Tibial nerve (tissue), 4 donors: Measurements from ENCODE around the gene PPM1K. TPM values are rescaled to one million over a fixed set of nuclear protein-coding genes. Genes with fewer than 3 reads are reported as not detected.

Experiments
- DNase-seq, 2 donors: peaks; one replicate each; pipeline ENCODE4 v3.0.0-alpha.2; 2019; ENCODE audit warnings: low spot score in 2 of 2
- H3K27ac ChIP-seq, 4 donors: fragments of 200-600 bp; sonication (generic) in 3 of 4; one replicate each; pipeline ENCODE4 v1.5.1; 2017 to 2019; ENCODE audit warnings: mild to moderate bottlenecking in 1 of 4
- H3K27me3 ChIP-seq, 2 donors: fragments of 200-600 bp; sonication (generic) in 1 of 2; one replicate each; pipeline versions ENCODE4 v1.5.1 to v1.6.0; 2017 to 2019
- H3K36me3 ChIP-seq, 3 donors: fragments of 200-600 bp; sonication (generic); one replicate each; pipeline ENCODE4 v1.5.1; 2018 to 2019
- H3K4me1 ChIP-seq, 4 donors: fragments of 200-600 bp; sonication (generic) in 3 of 4; one replicate each; pipeline ENCODE4 v1.5.1; 2017 to 2019
- H3K4me3 ChIP-seq, 4 donors: fragments of 200-600 bp; sonication (generic) in 3 of 4; one replicate each; pipeline ENCODE4 v1.5.1; 2017 to 2019; ENCODE audit warnings: mild to moderate bottlenecking in 1 of 4, moderate library complexity in 1 of 4
- H3K9me3 ChIP-seq, 4 donors: fragments of 200-600 bp; sonication (generic) in 3 of 4; one replicate each; pipeline ENCODE4 v1.5.1; 2017 to 2019
- EP300 ChIP-seq, 2 donors: sonication (generic); formaldehyde crosslinking; IDR thresholded peaks; one replicate each; pipeline ENCODE4 v1.6.1; 2017; ENCODE audit warnings: antibody characterized with exemption in 2 of 2, mild to moderate bottlenecking in 1 of 2
- POLR2A ChIP-seq, 2 donors: fragments of 450-650 bp; IDR thresholded peaks; one replicate each; pipeline ENCODE4 v1.6.1; 2017; ENCODE audit warnings: antibody characterized with exemption in 2 of 2, mild to moderate bottlenecking in 2 of 2, moderate library complexity in 2 of 2
- WGBS, 2 donors: methylation state at CpG; one replicate each; pipeline ENCODE4 v1.1.5; 2018; 5-methylcytosine and 5-hydroxymethylcytosine counted together
- total RNA-seq, 4 donors: library from RNA; depleted of rRNA; stranded (reverse); fragments of >200 nt; gene quantifications; one replicate each; pipeline ENCODE4 v1.1.0, GENCODE V29; 2016
- TF ChIP-seq, protein P1 (sequence below), 5 experiments: fragments of 200-600 bp in 3 of 5; fragments of 450-650 bp in 2 of 5; sonication (generic) in 3 of 5; IDR thresholded peaks; one replicate each; pipeline ENCODE4 v1.5.1; 2016 to 2019; ENCODE audit warnings: antibody characterized with exemption in 5 of 5, mild to moderate bottlenecking in 3 of 5, moderate library complexity in 2 of 5

The PPM1K gene
- total RNA-seq, 4 donors from 2014 or later, result 35.1 to 84.3 (median 71.1) TPM

DNA sequence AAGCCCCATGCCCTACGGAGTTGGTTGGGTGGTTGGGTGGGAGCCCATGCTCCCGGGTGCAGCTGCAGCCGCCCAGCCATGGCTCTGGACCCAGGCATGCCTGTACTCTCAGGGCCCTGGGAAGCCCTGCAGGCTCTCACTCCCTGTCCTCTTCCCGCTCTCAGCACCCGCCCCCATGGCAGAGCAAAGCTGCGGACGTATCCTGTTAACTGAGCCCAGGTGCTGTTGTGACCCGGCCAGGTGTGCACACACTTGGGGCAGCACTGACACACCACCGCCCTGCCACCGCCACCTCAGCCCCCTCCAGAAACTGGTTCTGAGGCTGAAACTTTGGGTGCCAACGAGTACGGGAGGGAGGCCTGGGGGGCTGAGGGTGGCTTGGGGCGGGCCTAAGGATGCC is 40.3 kb downstream of the PPM1K start:
- DNase-seq, result no peak
- WGBS, 2 donors, result 83 to 85% methylated on average over 11 to 12 of the region's 13 CpGs
- H3K36me3 ChIP-seq, result no peaks in the 10 kb centered on the region

DNA sequence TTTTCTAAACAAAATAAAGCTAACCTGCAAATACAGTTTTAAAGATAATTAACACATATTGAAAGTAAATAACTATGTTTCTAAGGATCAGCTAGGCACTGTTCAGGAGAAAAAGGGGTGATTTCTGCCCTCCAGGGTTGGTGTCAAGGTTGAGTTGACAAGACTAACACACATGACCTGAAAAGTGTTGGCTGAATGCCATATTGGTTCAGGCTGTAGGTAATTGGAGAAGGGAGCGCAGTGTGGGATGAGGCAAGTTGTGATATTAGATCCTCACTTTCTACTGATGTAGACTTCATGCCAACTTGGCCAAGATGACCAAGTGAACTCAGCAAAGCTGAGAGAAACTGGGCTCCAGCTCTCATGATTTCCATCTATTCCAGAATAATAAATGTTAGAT is 42.2 kb downstream of the PPM1K start:
- Histone ChIP-seq H3K36me3 (no peaks in the 10 kb centered on the region), H3K4me3 (no peak overlapping the region), H3K9me3 (no peaks in the 10 kb centered on the region), H3K4me1 (no peaks in the 10 kb centered on the region), H3K27me3 (no peaks in the 10 kb centered on the region), H3K27ac (no peak overlapping the region)
- no peak for TF ChIP-seq POLR2A (IDR thresholded peaks at IDR 0.05)
- no peak for TF ChIP-seq EP300 (IDR thresholded peaks at IDR 0.05)
- TF ChIP-seq, protein P1, sequence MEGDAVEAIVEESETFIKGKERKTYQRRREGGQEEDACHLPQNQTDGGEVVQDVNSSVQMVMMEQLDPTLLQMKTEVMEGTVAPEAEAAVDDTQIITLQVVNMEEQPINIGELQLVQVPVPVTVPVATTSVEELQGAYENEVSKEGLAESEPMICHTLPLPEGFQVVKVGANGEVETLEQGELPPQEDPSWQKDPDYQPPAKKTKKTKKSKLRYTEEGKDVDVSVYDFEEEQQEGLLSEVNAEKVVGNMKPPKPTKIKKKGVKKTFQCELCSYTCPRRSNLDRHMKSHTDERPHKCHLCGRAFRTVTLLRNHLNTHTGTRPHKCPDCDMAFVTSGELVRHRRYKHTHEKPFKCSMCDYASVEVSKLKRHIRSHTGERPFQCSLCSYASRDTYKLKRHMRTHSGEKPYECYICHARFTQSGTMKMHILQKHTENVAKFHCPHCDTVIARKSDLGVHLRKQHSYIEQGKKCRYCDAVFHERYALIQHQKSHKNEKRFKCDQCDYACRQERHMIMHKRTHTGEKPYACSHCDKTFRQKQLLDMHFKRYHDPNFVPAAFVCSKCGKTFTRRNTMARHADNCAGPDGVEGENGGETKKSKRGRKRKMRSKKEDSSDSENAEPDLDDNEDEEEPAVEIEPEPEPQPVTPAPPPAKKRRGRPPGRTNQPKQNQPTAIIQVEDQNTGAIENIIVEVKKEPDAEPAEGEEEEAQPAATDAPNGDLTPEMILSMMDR (IDR thresholded peaks at IDR 0.05), result no peak
- DNase-seq, result no peak
- WGBS, 2 donors, result 83 to 100% methylated on average over 1 of the region's 1 CpG

More for the DNA sequence above, 40.3 kb downstream of the PPM1K start:
- H3K4me1 ChIP-seq, result no peaks in the 10 kb centered on the region
- H3K27ac ChIP-seq, result no peak overlapping the region
- no peak overlapping the region for H3K4me3 ChIP-seq
- no peaks in the 10 kb centered on the region for H3K9me3 ChIP-seq
- no peaks in the 10 kb centered on the region for H3K27me3 ChIP-seq
- no peak for TF ChIP-seq EP300 (IDR thresholded peaks at IDR 0.05)
- TF ChIP-seq, protein P1 (IDR thresholded peaks at IDR 0.05), result no peak

DNA sequence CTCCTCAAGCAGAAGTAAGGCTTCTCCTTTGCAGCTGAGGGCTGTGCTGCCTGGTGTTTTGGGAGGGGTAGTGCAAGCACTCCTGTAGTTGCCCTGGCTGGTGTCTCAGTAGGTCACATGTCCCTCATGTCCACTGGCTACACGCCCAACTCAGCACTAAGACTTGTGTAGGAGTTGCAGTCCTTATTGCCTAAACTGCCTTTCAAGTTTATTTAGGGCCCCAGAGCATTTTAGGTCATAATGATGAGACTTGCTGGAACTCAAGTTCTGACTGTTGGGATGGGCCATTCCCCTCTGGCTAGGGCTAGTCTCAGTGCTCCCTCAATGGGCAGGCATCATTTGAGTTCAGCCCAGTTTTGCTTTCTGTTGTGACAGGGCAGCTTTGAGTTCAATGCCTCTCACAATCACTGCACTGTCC is 44.1 kb downstream of the PPM1K start:
- Histone ChIP-seq H3K27ac (no peak overlapping the region), H3K4me3 (no peak overlapping the region), H3K36me3 (no peaks in the 10 kb centered on the region), H3K27me3 (no peaks in the 10 kb centered on the region), H3K9me3 (no peaks in the 10 kb centered on the region), H3K4me1 (no peaks in the 10 kb centered on the region)
- TF ChIP-seq EP300 (IDR thresholded peaks at IDR 0.05) (peak in 1 of 2 donors; percentile 48), POLR2A (IDR thresholded peaks at IDR 0.05) (no peak)
- TF ChIP-seq, protein P1 (IDR thresholded peaks at IDR 0.05), result no peak
- DNase-seq, result peak in 1 of 2 donors; percentile 35
- 63 to 67% methylated on average over 1 of the region's 1 CpG for WGBS, 2 donors

DNA sequence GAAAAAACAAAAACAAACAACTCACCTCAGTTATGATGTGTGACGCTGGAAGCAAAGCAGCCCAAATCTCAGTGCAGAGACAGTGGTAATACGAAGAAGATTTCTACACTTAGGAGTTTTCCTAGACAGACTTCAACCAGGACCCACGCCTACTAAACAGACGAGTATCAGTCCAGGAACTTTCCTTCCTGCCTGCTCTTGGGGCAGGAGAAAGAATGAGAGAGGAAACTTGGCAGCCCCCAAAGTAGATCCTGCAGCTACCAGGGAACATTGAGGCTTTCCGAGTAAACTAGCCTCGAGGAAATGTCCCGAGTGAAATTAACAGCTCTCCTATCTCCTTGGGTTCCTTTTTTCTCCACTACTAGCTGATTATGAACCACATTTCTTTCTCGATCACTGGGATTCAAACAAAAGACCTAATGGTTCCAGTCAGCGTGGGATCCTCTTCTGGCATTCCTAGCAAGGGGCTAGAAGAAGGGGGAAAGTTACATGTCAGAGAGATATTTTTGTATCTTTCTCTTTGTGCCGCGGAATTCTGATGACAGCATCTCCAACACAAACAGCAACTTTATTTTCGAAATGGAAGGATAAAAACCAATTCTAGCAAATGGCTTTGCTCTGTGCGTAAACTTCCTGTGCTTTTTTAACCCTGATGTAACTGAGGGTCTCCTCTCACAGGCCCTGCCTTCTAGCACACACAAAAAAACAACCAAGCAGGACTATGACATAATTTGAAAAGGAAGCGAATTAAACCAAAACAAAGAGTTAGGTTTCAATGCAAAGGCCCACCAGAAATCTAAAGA is 53.2 kb downstream of the PPM1K start:
- Histone ChIP-seq H3K36me3 (no peaks in the 10 kb centered on the region), H3K4me1 (peaks cover 0 to 8% (median 2%) of the 10 kb centered on the region in 4 donors), H3K27me3 (no peaks in the 10 kb centered on the region), H3K4me3 (peak overlapping the region; percentile 20 to 47 (median 28)), H3K27ac (peak overlapping the region; percentile 77 to 83 (median 80)), H3K9me3 (peaks cover 0 to 3% (median 0%) of the 10 kb centered on the region in 4 donors)
- 5 to 9% methylated on average over 14 of the region's 14 CpGs for WGBS, 2 donors
- TF ChIP-seq, protein P1 (IDR thresholded peaks at IDR 0.05), result no peak
- no peak for TF ChIP-seq EP300 (IDR thresholded peaks at IDR 0.05)
- no peak for TF ChIP-seq POLR2A (IDR thresholded peaks at IDR 0.05)
- no peak for DNase-seq

DNA sequence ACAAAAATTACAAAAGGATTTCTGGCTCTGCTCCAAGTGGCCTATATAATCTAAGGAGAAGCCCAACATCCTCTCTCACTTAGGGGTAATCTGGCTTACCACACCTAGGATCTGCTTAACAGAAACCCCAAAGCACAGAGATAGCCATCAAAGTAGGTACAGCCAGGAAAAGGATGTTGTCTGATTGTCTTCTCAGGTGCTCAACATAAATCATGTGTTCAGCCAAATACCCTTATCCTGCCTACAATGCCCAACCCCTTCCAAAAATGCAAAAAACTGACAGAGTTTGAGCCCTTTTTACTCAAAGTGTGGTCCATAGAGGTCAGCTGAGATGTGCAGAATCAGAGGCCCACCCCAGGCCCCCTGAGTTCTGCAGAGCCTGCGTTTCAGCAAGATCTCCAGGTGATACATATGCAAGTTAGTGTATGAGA is 53.9 kb downstream of the PPM1K start:
- Histone ChIP-seq H3K4me3 (peak overlapping the region in 1 of 4 donors; percentile 47), H3K27ac (peak overlapping the region in 3 of 4 donors; percentile 77 to 83 (median 82)), H3K4me1 (peaks cover 0 to 8% (median 2%) of the 10 kb centered on the region in 4 donors), H3K9me3 (peaks cover 0 to 3% (median 0%) of the 10 kb centered on the region in 4 donors), H3K27me3 (no peaks in the 10 kb centered on the region), H3K36me3 (no peaks in the 10 kb centered on the region)
- no peak for DNase-seq
- WGBS, 2 donors, result 44 to 61% methylated on average over 1 of the region's 1 CpG
- TF ChIP-seq EP300 (IDR thresholded peaks at IDR 0.05) (no peak), POLR2A (IDR thresholded peaks at IDR 0.05) (no peak)
- TF ChIP-seq, protein P1 (IDR thresholded peaks at IDR 0.05), result no peak
